A549 treated with Hydrocortisone at 1 μM for 4 hours (cell line): Measurements from ENCODE around the gene JOSD2. TPM values are rescaled to one million over a fixed set of nuclear protein-coding genes. Genes with fewer than 3 reads are reported as not detected.

ENCODE experiments used
- total RNA-seq: library from RNA; stranded (reverse); fragments of 200-300 nt; extraction: Qiagen RNA extraction; gene quantifications from 5 replicates; pipeline ENCODE4 v1.2.3, GENCODE V29; 2022

Gene JOSD2
- 46.9 to 86.8 TPM (median 81.8 TPM) in 5 replicates for total RNA-seq

DNA sequence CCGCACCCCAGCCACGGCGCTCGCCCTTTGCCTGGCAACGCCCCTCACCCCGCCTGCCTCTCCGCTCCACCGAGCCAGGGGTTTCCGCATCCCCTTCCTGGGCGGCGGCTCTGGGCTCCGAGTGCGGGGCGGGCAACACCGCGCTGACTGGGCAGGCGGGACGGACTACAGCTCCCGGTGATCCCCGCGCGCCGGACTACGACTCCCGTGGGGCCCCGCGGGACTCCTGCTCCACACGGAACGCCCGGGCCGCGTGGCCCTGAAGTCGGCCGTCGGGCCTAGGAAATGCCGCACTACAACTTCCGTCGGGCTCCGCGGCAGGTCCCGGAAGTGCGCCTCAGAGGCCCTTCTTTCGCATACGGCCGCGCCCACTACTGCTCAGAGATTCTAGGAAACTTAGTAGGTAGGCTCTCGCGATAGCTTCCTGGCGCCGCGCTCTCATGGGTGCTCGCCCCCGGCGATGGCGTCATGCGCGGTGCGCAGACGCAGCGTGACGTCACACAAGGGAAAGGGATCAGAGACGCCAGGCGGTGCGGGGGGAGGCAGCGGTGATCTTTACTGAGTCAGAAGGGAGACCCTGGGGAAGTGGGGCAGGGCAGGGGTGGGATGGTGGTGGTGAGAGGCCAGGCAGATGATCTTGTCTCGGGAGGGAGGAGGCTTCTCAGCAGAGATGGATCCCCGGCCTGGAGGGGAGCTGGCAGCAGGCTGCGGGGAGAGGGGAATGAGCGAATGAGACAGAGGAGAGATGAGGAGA lies at the start of gene JOSD2:
Gene JOSD2 (minus strand): TSS at position 123 of the 754 bp plus-strand sequence. CDS start 760 bp downstream, outside the sequence.

DNA sequence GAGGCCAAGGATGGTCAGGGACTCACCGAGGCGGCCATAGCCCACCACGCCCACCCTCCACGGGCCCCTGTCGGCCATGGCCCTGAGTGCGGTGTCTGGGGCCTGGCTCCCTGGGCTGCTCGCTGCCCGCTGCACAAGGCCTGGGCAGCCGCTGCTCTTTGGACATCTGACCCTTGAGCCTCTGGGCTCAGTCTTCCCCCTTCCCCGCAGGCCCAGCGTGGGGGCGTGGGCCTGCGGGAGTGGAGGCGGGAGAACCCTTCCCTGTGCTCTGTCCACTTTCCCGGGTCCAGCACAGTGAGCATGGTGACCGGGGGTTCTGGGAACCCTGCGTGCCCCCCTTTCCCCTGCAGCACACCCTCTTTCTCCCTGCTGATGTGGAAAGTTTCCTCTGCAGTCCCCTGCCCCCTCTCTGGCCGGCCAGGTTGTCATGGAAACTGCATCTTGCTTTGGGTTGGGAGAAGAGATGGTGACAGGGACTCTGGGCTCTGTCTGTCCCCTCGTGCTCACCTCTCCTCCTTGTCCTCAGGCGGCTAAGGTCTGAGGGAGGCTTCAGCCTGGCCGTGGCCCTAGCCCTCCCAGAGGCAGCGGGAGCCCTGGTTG lies 2.9 kb upstream of the JOSD2 start, which contains the start of gene ASPDH:
Gene ASPDH (minus strand): TSS at position 168 of the 600 bp plus-strand sequence. CDS start 90 bp downstream, at position 78.

DNA sequence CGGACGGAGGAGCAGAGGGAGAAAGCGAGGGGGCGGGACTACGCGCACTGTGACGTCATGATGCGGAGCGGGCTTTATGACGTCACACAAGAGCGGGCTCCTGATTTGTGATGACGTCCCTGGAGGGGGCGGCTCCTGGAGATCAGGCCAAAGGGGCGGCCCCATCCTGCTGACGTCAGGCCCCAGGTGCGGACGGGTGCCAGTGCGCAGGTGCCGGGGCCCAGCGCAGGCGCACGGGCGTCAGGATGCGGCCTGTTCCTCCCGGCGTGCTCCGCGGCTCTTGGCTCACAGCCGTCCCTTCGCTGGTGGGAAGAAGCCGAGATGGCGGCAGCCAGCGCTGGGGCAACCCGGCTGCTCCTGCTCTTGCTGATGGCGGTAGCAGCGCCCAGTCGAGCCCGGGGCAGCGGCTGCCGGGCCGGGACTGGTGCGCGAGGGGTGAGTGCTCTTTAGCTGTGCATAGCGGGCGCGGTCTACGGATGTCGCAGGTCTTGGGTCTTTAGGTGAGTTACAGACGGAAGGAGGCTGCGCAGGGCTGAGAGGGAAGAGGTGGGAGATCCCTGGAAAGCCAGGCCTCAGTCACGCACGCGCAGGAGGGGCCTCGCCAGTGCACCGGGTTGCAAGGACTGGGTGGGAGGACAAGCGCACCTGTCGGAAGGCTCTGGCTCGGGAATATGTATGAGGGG lies 34.6 kb downstream of the JOSD2 start, which contains the start of the genes EMC10 and GARIN5A:
Gene EMC10 (plus strand): TSS at position 284 of the 683 bp plus-strand sequence. CDS start 38 bp downstream, at position 322.
Gene GARIN5A (minus strand): TSS at position 625 of the 683 bp plus-strand sequence. CDS start 460 bp downstream, at position 165.

Other genes starting within 250 kb of the JOSD2 start
- 1.2 to 1.4 TPM (median 1.4 TPM) in 5 replicates for gene KCNC3, start 181.8 kb downstream of the JOSD2 start, total RNA-seq
- gene NAPSA, start 145.6 kb downstream of the JOSD2 start, total RNA-seq: 0.65 to 1.3 TPM (median 0.76 TPM) in 5 replicates
- gene NR1H2, start 134.7 kb downstream of the JOSD2 start, total RNA-seq: 62.6 to 80.7 TPM (median 75.0 TPM) in 5 replicates
- gene POLD1, start 126.8 kb downstream of the JOSD2 start, total RNA-seq: 52.2 to 73.0 TPM (median 71.5 TPM) in 5 replicates
- 0.17 to 0.40 TPM (median 0.21 TPM) in 5 replicates for gene SPIB, start 92.3 kb downstream of the JOSD2 start, total RNA-seq
- 0.02 TPM in 1 of 5 replicates, not detected in the others for gene MYBPC2, start 78.3 kb downstream of the JOSD2 start, total RNA-seq
- 112 to 152 TPM (median 149 TPM) in 5 replicates for gene EMC10, start 34.7 kb downstream of the JOSD2 start, total RNA-seq
- 1.4 to 2.5 TPM (median 2.2 TPM) in 5 replicates for gene GARIN5A, start 34.3 kb downstream of the JOSD2 start, total RNA-seq
- not detected in 5 replicates for gene ASPDH, start 2.7 kb upstream of the JOSD2 start, total RNA-seq
- 0.21 to 0.58 TPM (median 0.47 TPM) in 5 replicates for gene LRRC4B, start 57.2 kb upstream of the JOSD2 start, total RNA-seq
- gene SYT3, start 128.7 kb upstream of the JOSD2 start, total RNA-seq: 0.30 to 0.71 TPM (median 0.56 TPM) in 5 replicates
- 2.7 to 10.9 TPM (median 10.0 TPM) in 5 replicates for gene C19orf81, start 138.3 kb upstream of the JOSD2 start, total RNA-seq
- gene SHANK1, start 208.6 kb upstream of the JOSD2 start, total RNA-seq: 0.03 to 0.68 TPM (median 0.18 TPM) in 5 replicates
- gene CLEC11A, start 212.2 kb upstream of the JOSD2 start, total RNA-seq: 4.9 to 10.7 TPM (median 9.7 TPM) in 5 replicates